Activated T-cell treated with anti-CD3 and anti-CD28 coated beads, Interleukin-2, amount 50 U/mL, for 24 hours (primary cell): ENCODE data around the gene PBX3.

Experiments
- DNase-seq: peaks from one replicate; pipeline ENCODE4 v3.0.0-alpha.2; 2020
- H3K27ac Mint-ChIP-seq: 2 replicates; pipeline ENCODE4 v1.8.0; 2020; ENCODE audit warnings: mild to moderate bottlenecking, mixed read lengths
- H3K27me3 Mint-ChIP-seq: 2 replicates; pipeline ENCODE4 v1.8.0; 2020; ENCODE audit warnings: mixed read lengths
- H3K36me3 Mint-ChIP-seq: 2 replicates; pipeline ENCODE4 v1.8.0; 2020; ENCODE audit warnings: low read depth, mixed read lengths
- H3K4me1 Mint-ChIP-seq: 2 replicates; pipeline ENCODE4 v1.8.0; 2020; ENCODE audit warnings: low read depth, mixed read lengths
- H3K4me3 Mint-ChIP-seq: 2 replicates; pipeline ENCODE4 v1.8.0; 2020; ENCODE audit warnings: mild to moderate bottlenecking, moderate library complexity, mixed read lengths
- H3K9me3 Mint-ChIP-seq: 2 replicates; pipeline ENCODE4 v1.8.0; 2020; ENCODE audit warnings: mixed read lengths

PBX3 gene

DNA sequence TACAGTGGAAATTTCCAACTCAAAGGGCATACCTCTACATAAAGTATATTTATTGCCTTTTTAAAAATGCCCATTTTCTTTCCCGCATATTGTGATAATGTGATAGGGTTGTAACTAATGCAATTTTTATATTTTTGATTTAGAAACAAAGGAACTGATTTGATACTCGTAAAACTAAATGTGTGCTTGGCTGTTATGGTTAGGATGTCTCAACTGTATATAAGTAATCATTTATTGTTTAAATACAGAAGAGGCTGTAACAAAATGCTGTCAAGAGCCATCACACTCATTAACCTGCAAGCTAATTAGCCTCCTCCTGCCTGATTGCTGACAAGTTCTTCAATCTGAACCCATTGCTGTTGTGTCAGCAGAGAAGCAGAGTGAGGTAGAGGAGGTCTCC, 149.2 kb downstream of the PBX3 start:
- H3K4me1 Mint-ChIP-seq = peaks cover 2% of the 10 kb centered on the region
- H3K27me3 Mint-ChIP-seq = no peaks in the 10 kb centered on the region
- DNase-seq = no peak
- no peak overlapping the region for H3K4me3 Mint-ChIP-seq
- H3K9me3 Mint-ChIP-seq = no peaks in the 10 kb centered on the region
- no peak overlapping the region for H3K27ac Mint-ChIP-seq
- H3K36me3 Mint-ChIP-seq = no peaks in the 10 kb centered on the region

DNA sequence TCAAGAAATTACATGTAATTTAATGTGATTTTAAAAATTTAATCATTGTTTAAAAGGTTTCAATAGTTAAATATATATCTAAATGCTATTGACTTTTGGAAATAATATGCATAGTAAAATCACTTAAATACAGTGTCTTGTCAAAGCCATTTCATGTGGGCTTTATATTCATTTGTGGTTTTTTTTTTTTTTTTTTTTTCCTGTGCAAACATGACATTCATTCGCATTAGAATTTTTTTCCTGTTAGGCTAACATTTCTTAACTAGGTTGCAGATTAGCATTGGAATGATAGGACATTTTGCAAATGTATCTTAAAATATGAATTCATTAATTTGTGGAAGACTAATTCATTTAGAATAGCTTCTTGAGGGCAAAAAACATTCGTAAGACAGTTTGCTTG, 149.8 kb downstream of the PBX3 start:
- DNase-seq = no peak
- Mint-ChIP-seq H3K36me3 (no peaks in the 10 kb centered on the region), H3K27ac (no peak overlapping the region), H3K9me3 (no peaks in the 10 kb centered on the region), H3K27me3 (no peaks in the 10 kb centered on the region), H3K4me3 (no peak overlapping the region), H3K4me1 (peaks cover 2% of the 10 kb centered on the region)

DNA sequence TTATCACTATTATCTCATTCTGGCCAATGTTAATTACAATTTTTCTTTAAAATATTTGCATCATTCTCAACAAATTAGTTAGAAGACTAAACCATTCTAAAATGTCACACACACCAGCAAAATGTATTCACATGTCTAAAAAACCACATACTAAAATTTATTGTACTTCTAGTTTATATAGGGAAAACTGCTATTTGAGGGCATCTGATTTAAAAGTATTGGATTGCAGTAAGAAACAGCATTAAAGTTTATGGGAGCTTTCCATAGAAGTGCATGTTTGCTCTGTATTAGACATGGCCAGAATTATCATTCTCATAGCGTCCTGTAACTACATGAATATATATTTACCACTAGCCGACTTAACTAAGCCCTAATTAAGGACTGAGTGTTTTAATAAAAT, 150.3 kb downstream of the PBX3 start:
- Mint-ChIP-seq H3K36me3 (no peaks in the 10 kb centered on the region), H3K4me1 (peaks cover 2% of the 10 kb centered on the region), H3K27me3 (no peaks in the 10 kb centered on the region), H3K9me3 (no peaks in the 10 kb centered on the region), H3K4me3 (no peak overlapping the region), H3K27ac (no peak overlapping the region)
- no peak for DNase-seq

DNA sequence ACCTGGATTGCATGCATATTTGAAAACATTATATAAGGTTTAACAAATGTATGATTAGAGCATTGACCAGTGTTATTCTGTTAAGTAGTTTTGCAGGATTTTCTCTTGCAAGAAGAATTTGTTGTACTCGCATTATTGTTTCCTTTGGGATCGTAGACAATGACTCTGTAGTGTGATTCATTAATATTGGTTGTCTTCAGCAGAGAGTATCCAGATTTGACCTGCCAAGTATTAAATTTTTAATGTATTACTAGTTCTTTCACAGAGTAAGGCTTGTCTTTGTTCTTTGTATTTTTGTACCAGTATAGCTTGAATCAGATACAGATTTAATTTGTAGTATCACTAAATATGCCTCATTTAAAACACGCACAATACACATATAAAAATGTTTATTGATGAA, 155.0 kb downstream of the PBX3 start:
- Mint-ChIP-seq H3K36me3 (no peaks in the 10 kb centered on the region), H3K27me3 (no peaks in the 10 kb centered on the region), H3K4me3 (no peak overlapping the region), H3K9me3 (no peaks in the 10 kb centered on the region), H3K27ac (no peak overlapping the region), H3K4me1 (peaks cover 2% of the 10 kb centered on the region)
- no peak for DNase-seq

DNA sequence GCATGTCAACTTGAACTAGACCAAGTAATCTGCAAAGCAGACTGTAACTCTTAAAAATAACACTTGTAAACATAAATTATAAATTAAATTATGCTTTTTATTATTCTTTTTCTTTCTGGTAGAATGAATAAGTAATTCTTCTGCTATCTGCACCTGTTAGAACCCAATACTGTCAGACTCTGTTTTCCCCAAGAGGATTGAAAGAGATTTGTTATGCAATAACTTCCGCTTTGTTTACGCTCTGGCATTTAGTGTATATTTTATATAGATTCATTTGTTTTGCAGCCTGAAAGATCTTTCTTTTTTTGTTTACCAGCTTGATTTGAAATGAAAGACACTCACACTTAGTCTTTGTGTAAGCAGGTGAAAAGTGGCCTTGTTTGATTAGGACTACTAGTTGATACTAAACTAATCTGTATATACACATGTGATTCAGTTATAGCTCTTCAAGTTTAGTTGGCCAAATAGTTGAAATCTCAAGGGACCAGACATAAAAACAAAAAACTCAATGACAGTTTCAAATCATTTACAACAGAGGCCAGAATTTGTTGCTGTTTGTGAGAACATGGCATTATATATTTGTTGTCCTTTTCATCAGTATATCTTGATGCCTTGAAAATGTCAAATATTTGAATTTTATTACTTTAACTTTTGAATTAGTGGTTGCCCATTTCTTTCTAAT, 155.8 kb downstream of the PBX3 start:
- Mint-ChIP-seq H3K4me1 (peaks cover 2% of the 10 kb centered on the region), H3K27me3 (no peaks in the 10 kb centered on the region), H3K27ac (no peak overlapping the region), H3K4me3 (no peak overlapping the region), H3K9me3 (no peaks in the 10 kb centered on the region), H3K36me3 (no peaks in the 10 kb centered on the region)
- DNase-seq = no peak

DNA sequence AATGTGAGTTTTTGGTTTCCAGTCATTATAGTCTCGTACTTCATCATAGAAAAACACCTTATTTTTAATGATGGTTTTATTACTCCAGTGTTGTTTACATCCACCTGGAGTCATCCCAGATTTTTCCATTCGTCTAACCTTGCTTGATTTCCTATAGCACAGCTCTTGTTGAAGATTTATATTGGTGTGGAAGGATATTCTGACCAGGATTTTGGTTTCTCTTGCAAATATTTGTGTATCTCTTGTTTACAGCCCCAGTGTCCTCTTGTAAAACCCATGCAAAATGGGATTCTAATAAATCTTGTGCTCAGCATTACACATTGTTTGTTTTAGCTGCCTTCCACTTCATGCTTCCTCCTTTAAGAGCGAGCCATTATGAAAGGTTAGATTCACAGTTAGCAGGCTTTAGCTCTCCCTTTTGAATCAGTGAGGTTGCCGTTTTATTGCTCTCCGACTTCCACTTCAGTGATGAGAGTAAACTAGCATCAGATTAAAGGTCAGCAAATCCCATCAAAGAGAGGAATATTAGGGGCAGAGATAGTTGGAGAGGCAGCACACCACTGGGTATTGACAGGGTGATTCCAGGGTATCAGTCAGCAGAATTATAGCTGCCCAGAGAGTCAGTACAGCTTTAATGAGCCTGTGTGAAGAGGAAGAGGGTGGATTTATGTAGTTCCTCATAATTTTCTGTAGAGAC, 157.1 kb downstream of the PBX3 start:
- no peaks in the 10 kb centered on the region for H3K4me1 Mint-ChIP-seq
- no peak overlapping the region for H3K4me3 Mint-ChIP-seq
- H3K9me3 Mint-ChIP-seq = no peaks in the 10 kb centered on the region
- H3K36me3 Mint-ChIP-seq = no peaks in the 10 kb centered on the region
- DNase-seq = no peak
- H3K27me3 Mint-ChIP-seq = no peaks in the 10 kb centered on the region
- no peak overlapping the region for H3K27ac Mint-ChIP-seq

DNA sequence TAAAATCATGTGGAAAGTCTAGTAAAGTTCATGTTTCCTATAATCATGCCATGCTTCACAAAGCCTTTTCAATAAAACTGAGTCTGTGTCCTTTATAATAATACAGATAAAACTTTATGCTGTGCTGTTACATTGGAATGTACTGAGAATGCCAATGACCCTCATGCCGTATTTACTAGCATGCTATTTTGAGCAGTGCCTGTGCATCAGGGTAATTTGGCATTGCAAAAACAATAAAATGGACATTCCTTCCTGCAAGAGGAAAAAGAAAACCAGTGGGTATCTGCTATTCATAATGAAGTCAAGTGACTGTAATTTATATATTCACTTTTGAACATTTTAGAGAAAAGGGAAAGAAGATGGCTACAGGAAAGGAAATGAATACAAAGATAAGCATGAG, 159.0 kb downstream of the PBX3 start:
- H3K36me3 Mint-ChIP-seq = no peaks in the 10 kb centered on the region
- no peaks in the 10 kb centered on the region for H3K27me3 Mint-ChIP-seq
- no peak overlapping the region for H3K4me3 Mint-ChIP-seq
- H3K9me3 Mint-ChIP-seq = no peaks in the 10 kb centered on the region
- no peaks in the 10 kb centered on the region for H3K4me1 Mint-ChIP-seq
- no peak overlapping the region for H3K27ac Mint-ChIP-seq
- no peak for DNase-seq

DNA sequence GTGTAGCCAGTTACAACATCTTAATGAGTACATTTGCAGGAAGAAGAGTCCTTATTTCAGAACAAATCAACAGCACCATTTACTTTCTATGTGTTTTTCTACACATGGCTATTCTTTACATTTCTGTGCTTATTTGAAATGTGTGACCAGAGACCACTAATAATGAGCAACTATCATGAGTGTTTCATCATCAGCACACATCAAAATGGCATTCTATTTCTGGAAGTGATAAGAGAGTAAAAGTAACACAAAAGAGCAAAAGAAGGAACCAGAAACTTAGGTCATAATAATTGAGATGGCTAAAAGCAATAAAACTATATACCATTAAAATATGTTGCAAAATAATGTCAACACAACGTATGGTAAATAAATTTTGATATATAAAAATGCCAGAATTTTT, 159.7 kb downstream of the PBX3 start:
- no peaks in the 10 kb centered on the region for H3K4me1 Mint-ChIP-seq
- no peak for DNase-seq
- H3K36me3 Mint-ChIP-seq = no peaks in the 10 kb centered on the region
- H3K27ac Mint-ChIP-seq = no peak overlapping the region
- no peaks in the 10 kb centered on the region for H3K27me3 Mint-ChIP-seq
- no peaks in the 10 kb centered on the region for H3K9me3 Mint-ChIP-seq
- H3K4me3 Mint-ChIP-seq = no peak overlapping the region

DNA sequence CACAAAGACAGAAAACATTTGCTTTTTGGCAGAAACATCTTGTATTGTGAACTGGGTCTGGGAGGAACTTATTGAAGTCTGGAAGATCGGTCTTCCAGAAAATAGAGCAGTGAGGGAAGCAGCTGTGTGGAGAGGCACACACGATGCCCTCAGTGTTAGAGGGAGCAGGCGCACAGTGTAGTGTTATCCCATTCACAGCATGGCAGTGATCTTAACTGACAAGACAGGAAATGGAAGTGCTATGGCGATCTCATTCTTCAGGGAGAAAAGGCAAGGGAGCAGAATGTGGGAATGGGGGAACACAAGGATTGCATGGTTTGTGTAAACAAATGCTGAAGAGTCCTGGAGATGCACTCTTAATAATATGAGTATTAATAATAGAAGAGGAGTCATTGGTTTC, 161.0 kb downstream of the PBX3 start:
- no peaks in the 10 kb centered on the region for H3K27me3 Mint-ChIP-seq
- DNase-seq = no peak
- no peak overlapping the region for H3K4me3 Mint-ChIP-seq
- no peaks in the 10 kb centered on the region for H3K36me3 Mint-ChIP-seq
- no peak overlapping the region for H3K27ac Mint-ChIP-seq
- H3K4me1 Mint-ChIP-seq = no peaks in the 10 kb centered on the region
- no peaks in the 10 kb centered on the region for H3K9me3 Mint-ChIP-seq

DNA sequence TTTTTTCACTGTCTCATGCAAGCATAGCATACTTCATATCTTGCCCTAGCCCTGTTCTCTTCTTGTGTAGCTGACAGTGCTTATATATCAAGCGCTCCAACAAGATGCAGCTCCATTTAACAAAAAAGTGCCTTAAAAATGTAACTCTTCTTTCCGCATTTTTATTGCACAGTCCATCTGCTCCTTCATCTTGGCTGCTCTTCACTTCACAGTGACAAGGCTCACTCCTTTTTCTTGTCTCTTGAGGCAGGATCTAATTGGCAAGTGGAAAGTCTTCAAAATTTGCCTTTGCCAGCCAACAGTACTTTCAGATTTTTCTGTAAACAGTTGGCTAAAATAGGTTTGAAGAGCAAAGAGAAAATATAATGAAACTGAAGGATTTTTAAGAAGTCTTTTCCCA, 161.8 kb downstream of the PBX3 start:
- H3K36me3 Mint-ChIP-seq = no peaks in the 10 kb centered on the region
- no peak for DNase-seq
- H3K4me1 Mint-ChIP-seq = no peaks in the 10 kb centered on the region
- H3K27ac Mint-ChIP-seq = no peak overlapping the region
- no peak overlapping the region for H3K4me3 Mint-ChIP-seq
- H3K27me3 Mint-ChIP-seq = no peaks in the 10 kb centered on the region
- no peaks in the 10 kb centered on the region for H3K9me3 Mint-ChIP-seq

DNA sequence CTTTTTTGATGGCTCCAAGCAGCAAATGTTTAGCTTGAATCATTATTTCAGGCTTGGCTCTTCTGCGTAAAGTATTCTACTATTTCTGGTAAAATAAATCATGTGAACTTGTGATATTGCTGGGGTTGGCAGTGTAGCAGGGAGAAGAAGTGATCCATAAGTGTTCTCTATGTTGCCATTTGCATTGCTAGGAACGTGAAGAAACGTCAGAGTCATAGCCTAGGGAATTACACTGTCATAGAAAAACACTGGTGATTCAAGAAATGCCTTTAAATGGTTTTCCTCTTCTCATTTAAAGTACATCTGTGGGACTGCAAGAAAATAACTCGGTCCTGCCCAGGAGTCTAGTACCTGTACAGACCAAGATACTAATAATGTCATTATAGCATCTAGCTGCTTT, 162.3 kb downstream of the PBX3 start:
- H3K9me3 Mint-ChIP-seq = no peaks in the 10 kb centered on the region
- H3K36me3 Mint-ChIP-seq = no peaks in the 10 kb centered on the region
- DNase-seq = no peak
- no peak overlapping the region for H3K27ac Mint-ChIP-seq
- no peak overlapping the region for H3K4me3 Mint-ChIP-seq
- no peaks in the 10 kb centered on the region for H3K27me3 Mint-ChIP-seq
- H3K4me1 Mint-ChIP-seq = no peaks in the 10 kb centered on the region

DNA sequence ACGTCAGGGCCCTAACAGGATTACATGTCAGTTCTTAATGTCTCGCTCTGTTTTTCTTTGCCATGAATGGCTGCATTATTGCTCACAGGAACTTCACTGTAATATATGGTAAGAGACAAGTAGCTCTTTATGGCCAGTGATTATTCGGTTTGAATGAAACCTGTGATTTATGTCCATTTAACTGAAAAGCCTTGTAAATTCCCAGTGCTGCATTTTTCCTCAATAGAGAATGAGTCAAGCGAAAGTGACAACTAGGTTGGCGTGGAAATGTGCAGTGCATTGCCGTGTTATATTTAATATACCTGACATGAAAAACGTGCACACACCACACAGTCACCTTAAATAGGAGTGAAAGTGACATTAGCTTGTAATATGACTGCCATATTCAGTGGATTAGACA, 163.1 kb downstream of the PBX3 start:
- no peaks in the 10 kb centered on the region for H3K4me1 Mint-ChIP-seq
- no peak overlapping the region for H3K4me3 Mint-ChIP-seq
- DNase-seq = no peak
- no peaks in the 10 kb centered on the region for H3K36me3 Mint-ChIP-seq
- no peaks in the 10 kb centered on the region for H3K9me3 Mint-ChIP-seq
- no peaks in the 10 kb centered on the region for H3K27me3 Mint-ChIP-seq
- no peak overlapping the region for H3K27ac Mint-ChIP-seq

DNA sequence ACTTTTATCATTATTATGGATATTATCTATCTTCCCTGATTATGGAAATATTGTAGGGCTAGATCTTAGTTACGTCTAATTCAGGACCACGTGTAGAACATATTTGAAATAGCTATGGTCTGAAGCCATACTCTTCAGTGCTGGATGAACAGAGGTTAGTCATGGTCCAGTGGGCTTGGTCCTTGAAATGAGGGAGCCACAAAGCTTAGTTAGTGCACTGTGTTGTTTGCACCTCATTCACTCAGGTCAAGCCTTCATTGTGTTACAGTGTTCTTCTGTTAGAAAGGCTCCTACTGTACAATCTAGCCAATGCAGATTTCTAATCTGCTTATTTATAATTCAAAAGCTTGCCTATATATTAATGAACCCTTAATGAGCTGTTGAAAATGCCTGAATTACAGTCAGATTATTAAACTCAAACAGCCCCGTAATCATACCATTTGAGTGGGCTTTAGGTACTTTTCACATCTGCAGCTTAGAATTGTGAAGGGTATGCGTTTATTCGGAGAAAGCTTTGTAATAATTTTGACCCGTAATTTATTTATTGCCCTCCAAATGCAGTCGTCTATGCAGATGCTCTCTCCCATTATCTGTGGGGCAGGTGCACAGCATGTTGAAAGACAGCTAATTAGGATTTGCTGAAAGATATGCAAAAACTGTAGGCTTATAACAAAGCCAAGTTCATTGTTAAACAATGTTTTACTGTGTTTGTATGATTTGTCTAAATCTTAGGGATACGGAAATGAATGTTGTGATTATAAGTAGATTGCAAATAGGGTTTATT, 164.9 kb downstream of the PBX3 start:
- Mint-ChIP-seq H3K36me3 (peaks cover 3% of the 10 kb centered on the region), H3K27ac (no peak overlapping the region), H3K4me1 (no peaks in the 10 kb centered on the region), H3K27me3 (no peaks in the 10 kb centered on the region), H3K9me3 (no peaks in the 10 kb centered on the region), H3K4me3 (no peak overlapping the region)
- DNase-seq = no peak

DNA sequence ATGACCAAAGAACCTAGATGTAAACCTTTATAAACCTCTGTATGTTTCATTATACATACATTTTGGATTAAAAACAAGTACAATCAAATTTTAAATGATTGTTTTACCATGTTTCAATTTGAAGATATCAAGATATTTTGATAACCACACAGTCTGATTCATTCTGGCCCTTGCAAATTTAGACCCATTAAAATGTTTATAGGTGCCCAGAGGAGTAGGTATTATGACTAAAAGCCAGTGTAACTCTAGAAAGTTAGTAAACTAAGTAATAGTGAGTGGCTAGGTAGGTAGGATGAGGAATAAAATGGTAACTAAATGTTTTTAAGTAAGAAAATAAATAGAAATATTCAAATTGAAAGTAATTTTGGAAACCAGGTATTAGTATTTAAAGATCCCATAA, 165.5 kb downstream of the PBX3 start:
- Mint-ChIP-seq H3K4me3 (no peak overlapping the region), H3K27ac (no peak overlapping the region), H3K9me3 (no peaks in the 10 kb centered on the region), H3K27me3 (no peaks in the 10 kb centered on the region), H3K4me1 (no peaks in the 10 kb centered on the region), H3K36me3 (peaks cover 3% of the 10 kb centered on the region)
- no peak for DNase-seq

DNA sequence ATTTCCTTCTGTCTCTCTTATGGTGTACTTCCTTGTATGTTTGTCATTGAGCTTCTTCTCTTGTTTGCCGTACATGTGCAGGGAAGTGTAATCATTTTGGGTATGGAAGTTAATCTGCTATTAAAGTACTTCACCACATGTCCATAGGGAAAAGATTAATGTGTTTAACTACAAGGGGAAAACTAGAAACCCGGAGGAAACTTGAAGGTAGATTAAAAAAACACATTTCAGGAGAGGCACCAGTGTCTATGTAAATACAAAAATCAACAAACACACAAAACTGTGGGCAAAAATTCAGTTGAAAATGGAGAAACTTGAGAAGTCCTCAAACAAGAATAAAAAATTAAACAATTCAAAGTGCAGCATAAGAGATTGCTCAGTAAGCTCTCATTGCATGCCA, 166.4 kb downstream of the PBX3 start:
- no peak for DNase-seq
- Mint-ChIP-seq H3K9me3 (no peaks in the 10 kb centered on the region), H3K4me1 (no peaks in the 10 kb centered on the region), H3K27ac (no peak overlapping the region), H3K36me3 (peaks cover 3% of the 10 kb centered on the region), H3K4me3 (no peak overlapping the region), H3K27me3 (no peaks in the 10 kb centered on the region)
